HG03457 (cell line): ENCODE measurements around the gene NRP1.
"Not testable (repeated sequence)": the region's sequence is repeated elsewhere in the genome, so short reads cannot be mapped to it uniquely, and the experiment has no call there.

Source experiments
- ATAC-seq: cut with Tn5 transposase; IDR thresholded peaks from one replicate; pipeline ENCODE4 v1.9.1; 2021; ENCODE audit warnings: moderate number of reproducible peaks; ENCODE audit not compliant: unreplicated experiment

Gene NRP1

GRCh38 chr10:33334153-33334804 lies at the start of gene NRP1:
Gene NRP1, minus strand, starts transcription at chr10:33334667. Its CDS starts 285 bp downstream, at chr10:33334382.
- ATAC-seq, result no peak

GRCh38 chr10:33384201-33384600 lies 49.7 kb upstream of the NRP1 start:
- ATAC-seq, result not testable (repeated sequence)

GRCh38 chr10:33382921-33383713 lies 48.6 kb upstream of the NRP1 start:
- no peak for ATAC-seq

- no peak for ATAC-seq
Measured at GRCh38 chr10:33382216-33382600, 47.7 kb upstream of the NRP1 start.

- no peak for ATAC-seq
Measured at GRCh38 chr10:33381451-33382215, 47.2 kb upstream of the NRP1 start.

- no peak for ATAC-seq
Measured at GRCh38 chr10:33377658-33378025, 43.2 kb upstream of the NRP1 start.

- no peak for ATAC-seq
Measured at GRCh38 chr10:33376976-33377657, 42.6 kb upstream of the NRP1 start.

GRCh38 chr10:33376476-33376875 lies 42.0 kb upstream of the NRP1 start:
- no peak for ATAC-seq

GRCh38 chr10:33373263-33373662 lies 38.8 kb upstream of the NRP1 start:
- no peak for ATAC-seq

GRCh38 chr10:33371234-33371633 lies 36.8 kb upstream of the NRP1 start:
- no peak for ATAC-seq

- no peak for ATAC-seq
Measured at GRCh38 chr10:33370434-33370930, 36.0 kb upstream of the NRP1 start.

- no peak for ATAC-seq
Measured at GRCh38 chr10:33368086-33368485, 33.6 kb upstream of the NRP1 start.

GRCh38 chr10:33365871-33366411 lies 31.5 kb upstream of the NRP1 start:
- no peak for ATAC-seq

GRCh38 chr10:33365301-33365700 lies 30.8 kb upstream of the NRP1 start:
- ATAC-seq, result no peak

- no peak for ATAC-seq
Measured at GRCh38 chr10:33363106-33363505, 28.6 kb upstream of the NRP1 start.

GRCh38 chr10:33358016-33358415 lies 23.5 kb upstream of the NRP1 start:
- no peak for ATAC-seq

GRCh38 chr10:33355274-33355673 lies 20.8 kb upstream of the NRP1 start:
- no peak for ATAC-seq

GRCh38 chr10:33353853-33354252 lies 19.4 kb upstream of the NRP1 start:
- no peak for ATAC-seq

- ATAC-seq, result no peak
Measured at GRCh38 chr10:33353334-33353733, 18.9 kb upstream of the NRP1 start.

GRCh38 chr10:33352615-33353014 lies 18.1 kb upstream of the NRP1 start:
- no peak for ATAC-seq

GRCh38 chr10:33352175-33352574 lies 17.7 kb upstream of the NRP1 start:
- no peak for ATAC-seq
